SU-DHL-6 (cell line): ENCODE data around the gene CPZ.

Experiments used
- EZH2phosphoT487 ChIP-seq: fragments of 200-600 bp; sonication (generic), shearing (Covaris generic); conservative IDR thresholded peaks from 2 replicates; pipeline ENCODE4 v1.6.1; 2018; ENCODE audit warnings: mild to moderate bottlenecking, antibody characterized with exemption, low read length, moderate library complexity, mixed read lengths
- TF ChIP-seq, protein P1 (sequence below): fragments of 200-600 bp; sonication (generic); IDR thresholded peaks from one replicate; pipeline ENCODE4 v1.5.1; 2017; ENCODE audit warnings: antibody characterized with exemption, mild to moderate bottlenecking, low read length, moderate library complexity; ENCODE audit not compliant: insufficient read depth, poor library complexity, severe bottlenecking

DNA sequence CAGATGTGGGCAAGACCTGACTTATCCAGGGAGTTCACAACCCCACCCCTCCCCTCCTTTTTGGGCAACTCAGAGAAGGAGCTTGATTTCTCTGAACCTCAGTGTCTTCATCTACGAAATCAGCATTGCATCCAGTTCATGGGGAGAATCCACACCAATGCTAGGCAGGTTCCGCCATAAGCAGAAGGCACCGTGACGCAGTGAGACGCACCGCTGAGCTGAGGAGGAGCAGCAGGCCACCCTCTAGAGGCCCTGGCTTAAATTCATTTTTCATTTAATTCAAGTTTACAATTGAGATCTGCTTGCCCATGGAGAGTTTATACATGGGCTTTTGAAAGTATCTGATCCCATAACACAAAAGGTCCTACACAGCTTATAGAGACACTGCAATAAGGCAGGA is 55.7 kb downstream of the CPZ start:
- TF ChIP-seq, protein P1, sequence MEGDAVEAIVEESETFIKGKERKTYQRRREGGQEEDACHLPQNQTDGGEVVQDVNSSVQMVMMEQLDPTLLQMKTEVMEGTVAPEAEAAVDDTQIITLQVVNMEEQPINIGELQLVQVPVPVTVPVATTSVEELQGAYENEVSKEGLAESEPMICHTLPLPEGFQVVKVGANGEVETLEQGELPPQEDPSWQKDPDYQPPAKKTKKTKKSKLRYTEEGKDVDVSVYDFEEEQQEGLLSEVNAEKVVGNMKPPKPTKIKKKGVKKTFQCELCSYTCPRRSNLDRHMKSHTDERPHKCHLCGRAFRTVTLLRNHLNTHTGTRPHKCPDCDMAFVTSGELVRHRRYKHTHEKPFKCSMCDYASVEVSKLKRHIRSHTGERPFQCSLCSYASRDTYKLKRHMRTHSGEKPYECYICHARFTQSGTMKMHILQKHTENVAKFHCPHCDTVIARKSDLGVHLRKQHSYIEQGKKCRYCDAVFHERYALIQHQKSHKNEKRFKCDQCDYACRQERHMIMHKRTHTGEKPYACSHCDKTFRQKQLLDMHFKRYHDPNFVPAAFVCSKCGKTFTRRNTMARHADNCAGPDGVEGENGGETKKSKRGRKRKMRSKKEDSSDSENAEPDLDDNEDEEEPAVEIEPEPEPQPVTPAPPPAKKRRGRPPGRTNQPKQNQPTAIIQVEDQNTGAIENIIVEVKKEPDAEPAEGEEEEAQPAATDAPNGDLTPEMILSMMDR, result no peak
- TF ChIP-seq EZH2phosphoT487, result no peak
